HG02970 (cell line): Measurements from ENCODE around the gene KLHL11.
"Not testable (repeated sequence)": the region's sequence is repeated elsewhere in the genome, so short reads cannot be mapped to it uniquely, and the experiment has no call there.

Experiments
- ATAC-seq: cut with Tn5 transposase; IDR thresholded peaks from one replicate; pipeline ENCODE4 v1.9.1; 2021; ENCODE audit warnings: mild to moderate bottlenecking, moderate library complexity, moderate number of reproducible peaks; ENCODE audit not compliant: unreplicated experiment, low FRiP score

KLHL11 gene

DNA sequence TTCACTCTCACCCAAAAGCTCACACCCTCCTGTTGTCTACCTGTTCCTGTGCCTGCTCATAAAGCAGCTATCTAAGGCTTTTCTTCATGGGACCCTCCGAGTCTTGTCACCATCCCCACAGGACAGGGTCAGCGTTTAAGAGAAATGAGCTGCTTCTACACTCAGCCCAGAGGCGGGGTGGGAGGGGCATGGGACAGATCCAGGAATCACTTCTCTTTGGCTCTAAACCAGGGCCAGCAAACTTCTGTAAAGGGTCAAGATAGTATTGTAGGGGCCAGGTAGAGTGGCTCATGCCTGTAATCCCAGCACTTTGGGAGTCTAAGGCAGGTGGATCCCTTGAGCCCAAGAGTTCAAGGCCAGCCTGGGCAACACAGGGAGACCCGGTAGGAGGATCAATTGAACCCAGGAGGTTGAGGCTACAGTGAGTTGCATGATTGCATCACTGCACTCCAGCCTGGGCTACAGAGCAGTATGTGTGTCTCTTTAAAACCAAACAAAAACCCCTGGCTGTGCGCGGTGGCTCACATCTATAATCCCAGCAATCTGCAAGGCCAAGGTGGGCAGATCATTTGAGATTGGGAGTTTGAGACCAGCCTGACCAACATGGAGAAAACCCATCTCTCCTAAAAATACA lies 23.2 kb upstream of the KLHL11 start:
- no peak for ATAC-seq

- no peak for ATAC-seq
These were observed 20.5 kb upstream of the KLHL11 start for GRCh38 chr17:41885733-41886132.

DNA sequence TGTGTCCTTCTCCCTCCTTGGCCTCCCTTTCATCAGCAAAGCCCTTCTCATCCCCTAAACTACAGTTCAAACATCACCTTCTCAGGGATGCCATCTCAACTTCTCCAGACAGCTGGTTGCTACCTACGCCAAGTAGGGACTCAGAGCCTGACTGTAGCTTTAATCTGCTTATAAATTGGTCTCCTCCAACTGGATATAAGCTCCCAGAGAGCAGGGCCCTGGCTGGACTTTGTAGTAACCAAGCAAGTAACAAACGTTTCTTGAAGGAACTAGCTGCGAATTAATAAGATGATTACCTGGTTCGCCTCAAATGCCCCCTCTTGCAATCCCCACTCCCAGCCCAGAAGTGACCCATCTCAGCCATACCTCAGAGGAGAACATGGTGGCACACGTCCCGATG lies 17.5 kb upstream of the KLHL11 start:
- ATAC-seq, result no peak

GRCh38 chr17:41880130-41880529 lies 14.9 kb upstream of the KLHL11 start:
- ATAC-seq, result no peak

DNA sequence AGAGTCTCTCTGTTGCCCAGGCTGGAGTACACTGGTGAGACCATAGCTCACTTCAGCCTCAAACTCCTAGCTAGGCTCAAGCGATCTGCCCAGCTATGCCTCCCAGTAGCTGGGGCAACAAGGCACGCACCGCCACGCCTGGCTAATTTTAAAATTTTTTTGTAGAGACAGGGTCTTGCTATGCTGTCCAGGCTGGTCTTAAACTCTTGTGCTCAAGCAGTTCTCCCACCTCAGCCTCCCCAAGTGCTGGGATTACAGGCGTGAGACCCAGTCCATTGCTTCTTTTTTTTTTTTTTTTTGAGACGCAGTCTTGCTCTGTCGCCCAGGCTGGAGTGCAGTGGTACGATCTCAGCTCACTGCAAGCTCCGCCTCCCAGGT lies 9.1 kb upstream of the KLHL11 start:
- not testable (repeated sequence) for ATAC-seq

GRCh38 chr17:41873559-41874292 lies 8.5 kb upstream of the KLHL11 start:
- ATAC-seq, result no peak

DNA sequence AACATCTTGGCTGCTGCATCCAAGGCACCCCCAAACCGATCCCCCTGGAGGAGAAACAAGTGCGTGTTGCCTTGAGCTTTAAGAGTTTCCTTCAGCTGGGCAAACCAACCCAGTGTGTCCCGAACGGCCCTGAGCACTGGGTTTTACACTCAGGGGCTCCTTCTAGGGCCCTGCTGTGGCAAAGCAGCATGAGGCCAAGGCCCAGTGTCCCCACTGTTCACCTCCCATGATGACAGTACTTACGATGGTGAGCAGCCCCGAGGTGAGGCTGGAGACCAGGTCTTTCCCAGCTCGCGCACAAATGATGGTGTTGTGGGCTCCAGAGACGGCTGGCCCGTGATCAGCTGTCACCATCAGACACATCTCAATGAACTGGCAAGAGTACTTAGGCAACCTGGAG lies 6.6 kb upstream of the KLHL11 start:
- no peak for ATAC-seq

DNA sequence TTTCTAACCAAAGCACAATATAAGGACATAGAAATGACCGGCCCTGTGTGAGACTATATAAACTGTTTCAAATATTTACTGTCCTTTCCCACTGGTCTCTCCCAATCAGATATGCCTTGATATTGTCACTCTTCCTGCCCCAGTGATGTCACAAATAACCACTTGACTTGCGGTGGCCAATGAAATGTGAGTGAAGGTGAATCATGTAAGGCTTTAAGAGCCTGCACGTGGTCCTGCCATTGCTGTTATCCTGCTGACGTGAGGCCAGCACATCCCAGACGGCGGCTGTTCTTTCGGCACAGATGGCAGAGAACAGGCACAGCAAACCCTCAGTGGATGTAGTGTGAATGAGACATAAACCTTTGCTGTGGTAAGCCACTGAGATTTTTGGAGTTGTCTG lies 5.4 kb upstream of the KLHL11 start:
- ATAC-seq, result no peak

GRCh38 chr17:41870097-41870496 lies 4.9 kb upstream of the KLHL11 start:
- no peak for ATAC-seq

DNA sequence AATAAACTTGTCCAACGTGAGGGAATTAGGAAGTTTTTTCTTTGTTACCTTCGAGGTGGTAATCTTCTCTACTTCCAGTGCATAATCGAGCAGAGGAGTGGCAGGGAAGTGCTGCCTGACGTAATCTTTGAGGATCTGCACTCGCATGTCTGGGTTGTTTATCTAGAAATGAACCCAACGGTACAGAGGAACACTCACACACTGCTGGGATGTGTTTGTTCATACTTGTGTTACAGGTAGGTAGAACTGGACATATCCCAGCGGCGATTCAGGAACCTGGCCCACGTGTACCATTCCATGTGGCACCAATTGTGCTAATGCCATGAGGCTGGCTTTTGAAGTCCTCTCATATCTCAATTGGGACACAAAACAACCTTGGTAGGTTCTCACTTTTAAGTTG lies 4.2 kb upstream of the KLHL11 start:
- no peak for ATAC-seq

- ATAC-seq, result no peak
These were observed 3.3 kb upstream of the KLHL11 start for GRCh38 chr17:41868568-41868967.

DNA sequence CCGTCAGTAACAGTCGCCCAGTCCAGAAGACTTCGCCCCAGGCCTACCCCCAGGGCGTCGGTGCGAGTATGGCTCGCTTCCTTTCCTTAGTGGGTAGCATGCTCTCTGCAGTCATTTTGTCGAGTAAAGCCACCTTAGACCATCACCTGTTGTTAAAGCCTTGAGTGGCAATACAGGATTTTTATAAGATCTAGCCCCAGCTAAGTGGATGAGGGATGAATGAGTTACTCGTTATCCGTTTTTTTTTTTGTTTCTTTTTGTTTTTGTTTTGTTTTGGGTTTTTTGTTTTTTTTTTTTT lies 322 bp upstream of the KLHL11 start:
- ATAC-seq, result no peak

- peak; percentile 27 for ATAC-seq
These were observed 756 bp downstream of the KLHL11 start for GRCh38 chr17:41864498-41864835.

DNA sequence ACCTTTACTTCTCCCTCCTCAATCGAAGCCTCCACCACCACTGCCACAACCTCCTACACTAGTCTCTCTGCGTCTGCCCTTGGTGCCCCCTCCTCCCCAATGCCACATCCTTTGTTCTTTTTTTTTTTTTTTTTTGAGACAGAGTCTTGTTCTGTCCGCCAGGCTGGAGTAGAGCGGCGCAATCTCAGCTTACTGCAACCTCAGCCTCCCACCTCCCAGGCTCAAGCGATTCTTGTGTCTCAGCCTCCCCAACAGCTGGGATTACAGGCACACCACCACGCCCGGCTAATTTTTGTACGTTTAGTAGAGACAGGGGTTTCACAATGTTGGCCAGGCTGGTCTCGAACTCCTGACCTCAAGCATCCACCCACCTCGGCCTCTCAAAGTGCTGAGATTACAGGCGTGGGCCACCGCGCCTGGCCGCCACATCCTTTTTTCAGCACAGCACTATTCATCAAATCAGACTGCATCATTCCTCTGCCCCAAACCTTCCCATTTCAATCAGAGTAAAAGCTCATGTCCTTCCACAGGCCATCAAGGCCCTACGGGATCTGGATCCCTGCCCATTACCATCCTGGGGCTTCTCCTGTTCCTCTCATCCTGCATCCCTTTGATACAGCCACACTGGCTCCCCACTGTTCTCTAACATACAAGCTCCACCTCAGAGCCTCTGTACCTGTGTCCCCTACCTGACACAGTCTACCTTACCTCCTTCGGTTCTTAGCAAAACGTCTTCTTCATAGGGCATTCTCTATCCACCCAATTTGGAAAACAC lies 2.0 kb downstream of the KLHL11 start:
- no peak for ATAC-seq

DNA sequence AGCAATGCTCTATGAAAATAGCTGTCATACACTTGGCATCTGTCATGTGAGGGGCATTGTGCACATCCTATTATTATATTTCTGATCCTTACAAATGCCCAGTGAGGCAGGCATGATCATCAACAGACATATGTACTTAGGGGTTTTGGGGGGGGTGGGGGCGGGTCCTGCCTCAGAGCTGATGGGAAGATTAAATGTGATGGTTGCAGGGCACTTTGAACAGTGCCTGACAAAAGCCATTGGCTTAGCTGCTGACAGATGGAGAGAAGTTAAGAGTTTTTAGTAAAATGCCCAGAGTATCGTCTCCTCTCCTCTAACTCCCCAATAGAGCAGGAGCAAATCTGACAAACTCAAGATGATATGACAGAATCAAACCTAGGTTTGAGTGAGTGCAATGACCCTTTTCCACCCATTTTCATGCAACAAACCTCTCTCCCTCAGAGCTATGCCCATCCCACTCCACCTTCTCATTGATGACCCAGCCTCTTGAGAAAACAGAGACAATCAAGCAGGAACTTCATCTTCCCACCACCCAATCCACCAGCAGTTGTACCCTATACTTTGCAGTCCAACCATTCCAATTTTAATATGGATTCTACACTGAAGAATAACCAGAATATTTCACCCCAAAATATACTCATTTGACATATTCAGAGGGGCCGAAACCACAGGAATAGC lies 4.8 kb downstream of the KLHL11 start:
- no peak for ATAC-seq

GRCh38 chr17:41851382-41851781 lies 13.8 kb downstream of the KLHL11 start:
- not testable (repeated sequence) for ATAC-seq

GRCh38 chr17:41849251-41849990 lies 15.8 kb downstream of the KLHL11 start:
- ATAC-seq, result no peak

DNA sequence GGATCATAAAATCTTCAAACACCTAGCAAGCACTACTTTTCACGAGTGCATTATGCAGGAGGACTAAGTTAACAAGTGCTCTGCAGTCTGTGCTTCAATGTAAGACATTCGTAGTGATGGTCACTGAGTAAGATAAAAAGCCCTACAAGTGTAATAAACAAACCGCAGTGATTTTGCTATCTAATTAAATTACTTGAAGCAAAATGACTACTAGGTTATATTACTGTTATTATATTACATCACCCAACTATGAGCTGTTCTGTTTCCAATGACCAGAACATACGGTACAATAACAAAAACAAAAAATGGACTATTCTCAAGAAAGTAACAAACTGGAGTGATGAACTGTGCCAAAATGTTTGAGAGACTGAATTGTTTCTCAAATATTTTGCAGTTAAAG lies 16.4 kb downstream of the KLHL11 start:
- no peak for ATAC-seq

GRCh38 chr17:41844971-41845370 lies 20.3 kb downstream of the KLHL11 start:
- no peak for ATAC-seq

DNA sequence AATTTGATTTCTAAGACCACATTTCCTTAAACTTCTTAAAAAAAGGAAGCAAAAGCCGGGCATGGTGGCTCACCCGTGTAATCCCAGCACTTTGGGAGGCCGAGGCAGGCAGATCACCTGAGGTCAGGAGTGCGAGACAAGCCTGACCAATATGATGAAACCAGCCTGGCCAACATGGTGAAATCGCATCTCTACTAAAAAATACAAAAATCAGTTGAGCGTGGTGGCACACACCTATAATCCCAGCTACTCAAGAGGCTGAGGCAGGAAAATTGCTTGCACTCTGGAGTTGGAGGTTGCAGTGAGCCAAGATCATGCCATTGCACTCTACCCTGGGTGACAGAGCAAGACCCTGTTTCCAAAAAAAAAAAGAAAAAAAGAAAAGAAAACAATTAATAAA lies 24.4 kb downstream of the KLHL11 start:
- ATAC-seq, result not testable (repeated sequence)

- ATAC-seq, result not testable (repeated sequence)
These were observed 25.8 kb downstream of the KLHL11 start for GRCh38 chr17:41839448-41839847.
